Fibroblast of lung (primary cell): ENCODE measurements around the gene LPP. TPM values are rescaled to one million over a fixed set of nuclear protein-coding genes. Genes with fewer than 3 reads are reported as not detected.

Source experiments
- DNase-seq, 2 donors: peaks; one replicate each; pipeline versions ENCODE4 v3.0.0 to v3.0.0-alpha.2; 2010; ENCODE audit warnings: low read depth in 2 of 2
- H2AFZ ChIP-seq: 2 replicates; pipeline ENCODE4 v1.5.1; 2012; ENCODE audit warnings: low read length, control low read depth, inconsistent platforms
- H3K27ac ChIP-seq: 2 replicates; pipeline ENCODE4 v1.5.1; 2011; ENCODE audit warnings: low read length, control low read depth; ENCODE audit not compliant: insufficient read depth
- H3K27me3 ChIP-seq: 2 replicates; pipeline ENCODE4 v1.5.1; 2011; ENCODE audit warnings: mild to moderate bottlenecking, low read length; ENCODE audit not compliant: control insufficient read depth, insufficient read depth
- H3K36me3 ChIP-seq: 2 replicates; pipeline ENCODE4 v1.5.1; 2011; ENCODE audit warnings: low read length; ENCODE audit not compliant: control insufficient read depth, insufficient read depth
- H3K4me1 ChIP-seq: 2 replicates; pipeline ENCODE4 v1.5.1; 2011; ENCODE audit warnings: low read length; ENCODE audit not compliant: control insufficient read depth, insufficient read depth; ENCODE audit errors: extremely low read depth
- H3K4me2 ChIP-seq: 2 replicates; pipeline ENCODE4 v1.5.1; 2011; ENCODE audit warnings: low read length, control low read depth; ENCODE audit not compliant: insufficient read depth; ENCODE audit errors: extremely low read depth
- H3K4me3 ChIP-seq, 4 experiments: fragments of 200-600 bp in 1 of 4; sonication (generic) in 1 of 4; replicated peaks in 1 of 4; 2 replicates each; pipeline ENCODE4 v1.5.1; 2011 to 2016; ENCODE audit warnings: low read length in 4 of 4, low read depth in 3 of 4, mild to moderate bottlenecking in 3 of 4, control low read depth in 2 of 4, inconsistent platforms in 1 of 4, mixed read lengths in 1 of 4; ENCODE audit not compliant: insufficient read depth in 1 of 4; ENCODE audit errors: control extremely low read depth in 1 of 4
- H3K79me2 ChIP-seq: 2 replicates; pipeline ENCODE4 v1.5.1; 2012; ENCODE audit warnings: mild to moderate bottlenecking, low read length, inconsistent platforms; ENCODE audit not compliant: control insufficient read depth, insufficient read depth
- H3K9ac ChIP-seq: 2 replicates; pipeline ENCODE4 v1.5.1; 2011; ENCODE audit warnings: mild to moderate bottlenecking, low read length, control low read depth; ENCODE audit not compliant: insufficient read depth
- H3K9me3 ChIP-seq: 2 replicates; pipeline ENCODE4 v1.5.1; 2012; ENCODE audit warnings: low read depth, low read length; ENCODE audit not compliant: control insufficient read depth, insufficient read depth
- H4K20me1 ChIP-seq: 2 replicates; pipeline ENCODE4 v1.5.1; 2011; ENCODE audit warnings: low read length; ENCODE audit not compliant: control insufficient read depth, insufficient read depth; ENCODE audit errors: extremely low read depth
- EZH2 ChIP-seq: IDR thresholded peaks from 2 replicates; pipeline ENCODE4 v1.5.1; 2012; ENCODE audit warnings: low read length, control low read depth, mild to moderate bottlenecking; ENCODE audit errors: missing control alignments
- polyA plus RNA-seq, 2 donors: library from polyadenylated mRNA; depleted of rRNA in 1 of 2; stranded (reverse) in 1 of 2; unstranded in 1 of 2; fragments of >200 nt; gene quantifications; 2 replicates each; pipeline ENCODE4 v1.2.1, GENCODE V29; 2011 to 2012; ENCODE audit warnings: missing spikeins in 1 of 2
- total RNA-seq: library from RNA; depleted of rRNA; stranded (reverse); fragments of >200 nt; gene quantifications from 2 replicates; pipeline ENCODE4 v1.2.1, GENCODE V29; 2014
- TF ChIP-seq, protein P1 (sequence below), 2 donors: IDR thresholded peaks in 1 of 2; conservative IDR thresholded peaks in 1 of 2; 1 replicate in 1 of 2; 2 replicates in 1 of 2; pipeline ENCODE4 v1.5.1; 2011 to 2012; ENCODE audit warnings: low read length in 2 of 2, control low read depth in 1 of 2, inconsistent platforms in 1 of 2, low read depth in 1 of 2, mild to moderate bottlenecking in 1 of 2

Gene LPP
- total and polyA plus RNA-seq, 2 donors (not counting 1 experiment from before 2014, with no cell fraction given): 69.0 to 124 TPM

DNA sequence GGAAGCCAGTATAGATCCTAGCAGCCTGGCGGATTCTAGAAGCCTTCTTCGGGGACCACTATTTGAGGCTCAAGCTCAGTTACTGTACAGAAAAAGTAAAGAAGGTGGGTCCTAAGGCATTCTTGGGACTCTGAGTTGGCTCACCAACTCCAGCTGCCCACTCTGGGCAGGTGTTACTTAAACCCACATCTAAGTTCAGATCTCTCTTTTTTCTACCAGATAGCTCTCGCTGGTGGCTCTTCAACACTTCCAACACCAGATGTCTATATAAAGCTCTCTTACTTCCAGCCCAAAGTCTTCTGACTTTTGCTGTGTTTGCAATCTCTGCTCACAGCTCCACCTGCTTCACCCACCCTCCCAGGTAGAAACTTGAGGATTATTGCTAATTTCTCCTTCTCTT lies 785.0 kb downstream of the LPP start:
- Histone ChIP-seq H3K36me3 (no peaks in the 10 kb centered on the region), H3K79me2 (no peaks in the 10 kb centered on the region), H3K27ac (no peak overlapping the region), H3K27me3 (no peaks in the 10 kb centered on the region), H3K4me2 (no peak overlapping the region), H3K4me1 (no peaks in the 10 kb centered on the region), H4K20me1 (no peaks in the 10 kb centered on the region), H3K9ac (no peak overlapping the region), H3K9me3 (no peaks in the 10 kb centered on the region), H3K4me3 (no peak overlapping the region), H2AFZ (no peak overlapping the region)
- no peak for DNase-seq
- TF ChIP-seq, protein P1, sequence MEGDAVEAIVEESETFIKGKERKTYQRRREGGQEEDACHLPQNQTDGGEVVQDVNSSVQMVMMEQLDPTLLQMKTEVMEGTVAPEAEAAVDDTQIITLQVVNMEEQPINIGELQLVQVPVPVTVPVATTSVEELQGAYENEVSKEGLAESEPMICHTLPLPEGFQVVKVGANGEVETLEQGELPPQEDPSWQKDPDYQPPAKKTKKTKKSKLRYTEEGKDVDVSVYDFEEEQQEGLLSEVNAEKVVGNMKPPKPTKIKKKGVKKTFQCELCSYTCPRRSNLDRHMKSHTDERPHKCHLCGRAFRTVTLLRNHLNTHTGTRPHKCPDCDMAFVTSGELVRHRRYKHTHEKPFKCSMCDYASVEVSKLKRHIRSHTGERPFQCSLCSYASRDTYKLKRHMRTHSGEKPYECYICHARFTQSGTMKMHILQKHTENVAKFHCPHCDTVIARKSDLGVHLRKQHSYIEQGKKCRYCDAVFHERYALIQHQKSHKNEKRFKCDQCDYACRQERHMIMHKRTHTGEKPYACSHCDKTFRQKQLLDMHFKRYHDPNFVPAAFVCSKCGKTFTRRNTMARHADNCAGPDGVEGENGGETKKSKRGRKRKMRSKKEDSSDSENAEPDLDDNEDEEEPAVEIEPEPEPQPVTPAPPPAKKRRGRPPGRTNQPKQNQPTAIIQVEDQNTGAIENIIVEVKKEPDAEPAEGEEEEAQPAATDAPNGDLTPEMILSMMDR (conservative IDR thresholded peaks at IDR 0.05 in 1 of 2, IDR thresholded peaks at IDR 0.05 in 1 of 2; ENCODE audit: low read depth in 1 of 2, low read length in 2 of 2): no peak
- TF ChIP-seq EZH2: no peak

DNA sequence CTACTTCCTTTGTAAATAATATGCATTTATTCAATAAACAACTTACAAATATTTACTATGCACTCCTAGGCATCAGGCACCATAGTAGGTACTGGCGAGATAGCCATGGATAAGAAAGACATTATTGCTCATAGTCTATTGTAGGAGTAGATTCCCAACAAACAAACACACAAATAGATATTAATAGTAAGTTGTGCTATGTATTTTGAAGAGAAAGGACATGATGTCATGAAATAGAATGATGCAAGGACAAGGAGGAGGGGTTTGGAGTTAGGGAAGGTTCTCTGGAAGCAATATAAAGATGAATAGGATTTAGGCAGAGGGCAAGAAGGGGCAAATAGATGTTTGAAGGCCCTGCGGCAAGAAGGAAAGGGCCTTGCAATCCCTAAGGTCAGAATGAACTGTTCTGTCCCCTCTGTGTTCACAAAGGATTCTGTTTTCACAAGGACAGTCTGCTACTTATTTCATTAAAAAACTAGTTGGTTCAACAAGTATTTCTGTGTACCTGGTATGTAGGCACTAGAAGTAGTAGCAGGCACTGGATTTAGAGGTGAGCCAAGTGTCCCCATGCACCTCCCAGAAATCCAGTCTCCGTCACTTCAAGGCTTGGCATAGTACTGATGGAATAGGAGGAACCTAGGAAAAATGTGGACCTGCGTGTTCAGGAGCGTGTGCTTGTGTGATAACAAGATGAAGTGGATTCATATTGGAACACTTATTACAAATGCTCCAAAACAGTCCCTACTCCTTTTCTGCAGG lies 786.0 kb downstream of the LPP start:
- Histone ChIP-seq H2AFZ (no peak overlapping the region), H3K27me3 (no peaks in the 10 kb centered on the region), H3K27ac (no peak overlapping the region), H3K9me3 (no peaks in the 10 kb centered on the region), H4K20me1 (no peaks in the 10 kb centered on the region), H3K9ac (no peak overlapping the region), H3K4me2 (no peak overlapping the region), H3K4me1 (no peaks in the 10 kb centered on the region), H3K4me3 (no peak overlapping the region), H3K36me3 (no peaks in the 10 kb centered on the region), H3K79me2 (no peaks in the 10 kb centered on the region)
- no peak for DNase-seq
- TF ChIP-seq, protein P1 (conservative IDR thresholded peaks at IDR 0.05 in 1 of 2, IDR thresholded peaks at IDR 0.05 in 1 of 2; ENCODE audit: low read depth in 1 of 2, low read length in 2 of 2): no peak
- no peak for TF ChIP-seq EZH2
